ENCODE data around the gene WDR36. TPM values are rescaled to one million over a fixed set of nuclear protein-coding genes. Genes with fewer than 3 reads are reported as not detected.

WDR36 gene
- total and polyA plus RNA-seq, 8 donors, result 4.0 to 50.7 (median 7.0) TPM

DNA sequence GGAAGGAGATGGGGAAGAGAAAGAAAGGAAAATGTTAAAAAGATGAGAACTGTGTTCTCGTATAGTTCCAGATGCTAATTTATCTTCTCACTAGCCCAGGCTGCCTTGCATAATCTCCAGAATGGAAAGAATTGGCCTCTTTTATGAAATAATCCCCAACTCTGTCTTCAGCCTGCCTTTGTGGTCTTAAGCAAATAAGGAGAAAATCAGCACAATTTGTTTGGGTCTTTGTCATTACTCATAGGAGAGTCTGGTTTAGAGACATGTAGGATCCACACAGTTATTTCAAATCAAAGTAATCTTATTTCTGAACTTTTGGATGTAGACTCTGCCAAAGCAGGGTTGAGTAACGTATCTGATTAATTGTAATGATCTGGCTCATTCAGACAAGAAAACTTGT is 81.3 kb downstream of the WDR36 start:
- intact Hi-C loops (cut with DNase I; ENCODE audit: low total_unique reads), result no loop called here
- Histone ChIP-seq H3K4me3 (no peak overlapping the region), H3K9me3 (no peaks in the 10 kb centered on the region), H3K27ac (no peak overlapping the region), H3K27me3 (no peaks in the 10 kb centered on the region), H3K4me1 (no peaks in the 10 kb centered on the region), H3K36me3 (no peaks in the 10 kb centered on the region)
- WGBS, 5 donors, result 69 to 80% (median 72%) methylated on average over 2 of the region's 2 CpGs
- DNase-seq, result no peak
- TF ChIP-seq POLR2A (IDR thresholded peaks at IDR 0.05) (no peak), EP300 (IDR thresholded peaks at IDR 0.05) (no peak), POLR2AphosphoS5 (IDR thresholded peaks at IDR 0.05) (no peak)
- TF ChIP-seq, protein P1, sequence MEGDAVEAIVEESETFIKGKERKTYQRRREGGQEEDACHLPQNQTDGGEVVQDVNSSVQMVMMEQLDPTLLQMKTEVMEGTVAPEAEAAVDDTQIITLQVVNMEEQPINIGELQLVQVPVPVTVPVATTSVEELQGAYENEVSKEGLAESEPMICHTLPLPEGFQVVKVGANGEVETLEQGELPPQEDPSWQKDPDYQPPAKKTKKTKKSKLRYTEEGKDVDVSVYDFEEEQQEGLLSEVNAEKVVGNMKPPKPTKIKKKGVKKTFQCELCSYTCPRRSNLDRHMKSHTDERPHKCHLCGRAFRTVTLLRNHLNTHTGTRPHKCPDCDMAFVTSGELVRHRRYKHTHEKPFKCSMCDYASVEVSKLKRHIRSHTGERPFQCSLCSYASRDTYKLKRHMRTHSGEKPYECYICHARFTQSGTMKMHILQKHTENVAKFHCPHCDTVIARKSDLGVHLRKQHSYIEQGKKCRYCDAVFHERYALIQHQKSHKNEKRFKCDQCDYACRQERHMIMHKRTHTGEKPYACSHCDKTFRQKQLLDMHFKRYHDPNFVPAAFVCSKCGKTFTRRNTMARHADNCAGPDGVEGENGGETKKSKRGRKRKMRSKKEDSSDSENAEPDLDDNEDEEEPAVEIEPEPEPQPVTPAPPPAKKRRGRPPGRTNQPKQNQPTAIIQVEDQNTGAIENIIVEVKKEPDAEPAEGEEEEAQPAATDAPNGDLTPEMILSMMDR (IDR thresholded peaks at IDR 0.05), result no peak

Other genes starting within 250 kb of the WDR36 start
- 10 to 100 TPM in 1 of 5 donors, 1 to 10 TPM in 1, under 1 TPM in 1, not detected in 2; 0.37 to 18.1 (median 2.6) TPM for gene TSLP, start 20.6 kb upstream of the WDR36 start, total RNA-seq
- 1 to 10 TPM in 2 of 3 donors, under 1 TPM in 1; 0.50 to 4.2 (median 3.5) TPM for gene TSLP, start 20.6 kb upstream of the WDR36 start, polyA plus RNA-seq
- gene CAMK4, start 132.0 kb downstream of the WDR36 start, total RNA-seq, result 10 to 100 TPM in 3 of 5 donors, under 1 TPM in 2; 0.45 to 25.1 (median 16.9) TPM
- 1 to 10 TPM in 2 of 3 donors, under 1 TPM in 1; 0.48 to 6.3 (median 1.4) TPM for gene CAMK4, start 132.0 kb downstream of the WDR36 start, polyA plus RNA-seq

All from stomach (tissue), 9 donors.